Hematopoietic multipotent progenitor cell treated with erythropoietin and hydrocortisone succinate and interleukin-3 and kit ligand, for 17 days (in vitro differentiated cells): ENCODE results near the gene BRD7.
A peak's percentile ranks its signal among the peaks of the same experiment; 100 is the strongest.

Source experiments
- DNase-seq: peaks from one replicate; pipeline ENCODE4 v3.0.0-alpha.2; 2015; ENCODE audit warnings: low spot score

BRD7 gene

DNA sequence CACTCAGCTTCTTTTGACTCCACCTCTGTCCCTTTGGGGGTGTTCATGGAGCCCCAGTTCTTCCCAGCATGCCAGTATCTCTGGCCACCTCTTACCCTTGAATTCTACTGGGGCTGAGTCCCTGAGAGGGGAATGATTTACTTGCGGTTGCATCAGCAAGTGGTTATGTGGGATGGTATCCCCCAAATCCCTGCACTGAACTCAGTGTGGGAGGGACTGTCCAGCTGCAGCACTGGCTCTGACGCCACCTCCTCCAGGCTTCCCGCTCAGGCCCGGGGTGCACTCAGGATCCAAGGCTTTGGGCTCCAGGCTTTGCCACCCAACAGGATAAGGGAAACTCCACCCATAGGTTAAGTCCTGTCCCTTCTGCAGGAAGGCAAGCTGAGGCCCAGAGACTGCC, 21.1 kb upstream of the BRD7 start:
- no peak for DNase-seq

DNA sequence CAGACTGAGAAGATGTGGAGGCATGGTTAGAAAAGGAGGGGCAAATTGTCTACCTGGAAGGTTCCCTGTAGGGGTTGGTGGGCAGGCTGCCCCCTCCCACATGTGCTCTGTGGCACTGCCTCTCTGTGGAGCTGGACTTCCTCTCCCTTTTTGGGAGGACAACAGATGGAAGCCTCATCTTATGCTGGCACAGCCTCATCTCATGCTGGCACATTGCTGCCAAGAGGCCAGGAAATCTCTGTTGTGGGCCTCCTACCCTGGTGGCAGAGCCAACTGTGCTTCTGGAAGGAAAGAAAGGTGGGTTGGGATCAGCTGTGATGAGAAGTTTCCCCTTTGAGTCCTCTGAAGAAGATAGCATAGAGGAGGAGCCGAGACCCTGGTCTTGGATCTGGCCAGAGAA, 19.7 kb upstream of the BRD7 start:
- DNase-seq = no peak

DNA sequence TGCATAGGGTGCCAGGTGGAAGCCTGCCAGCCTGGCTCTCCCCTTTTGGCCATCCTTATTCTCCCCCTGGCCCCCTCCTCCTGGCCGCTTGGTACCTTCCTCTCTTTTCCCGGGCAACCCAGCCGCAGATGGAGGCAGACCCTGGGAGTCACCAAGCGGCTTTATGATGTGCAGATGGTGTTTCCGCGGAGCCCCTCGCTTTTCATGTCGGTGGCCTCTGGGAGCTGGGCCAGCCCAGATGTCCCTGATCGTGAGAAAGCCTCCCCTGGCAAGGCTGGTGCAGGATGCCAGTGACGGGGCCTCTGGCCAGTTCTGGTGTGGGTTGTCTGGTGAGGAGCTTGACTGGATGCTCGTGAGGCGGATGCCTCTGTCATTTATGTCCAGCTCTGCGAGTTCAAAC, 18.0 kb upstream of the BRD7 start:
- DNase-seq = no peak

DNA sequence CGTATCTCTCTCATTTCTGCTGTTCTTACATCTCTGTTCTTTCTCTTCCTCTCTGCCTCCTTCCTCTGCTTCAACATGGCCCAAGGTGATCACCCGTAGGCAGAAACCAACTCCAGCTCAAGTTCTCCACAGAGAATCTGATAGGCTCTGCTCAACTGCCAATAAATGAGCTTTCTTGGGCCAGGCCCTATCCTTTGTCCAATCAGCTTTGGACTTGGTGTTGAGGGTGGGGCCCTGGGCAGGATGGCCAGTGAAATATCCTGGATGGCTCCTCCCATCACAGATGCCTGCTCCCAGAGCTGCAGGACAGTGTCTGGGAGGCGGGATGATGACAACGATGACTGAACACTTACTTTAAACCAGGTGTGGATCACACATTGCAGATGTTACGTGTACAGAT, 17.4 kb upstream of the BRD7 start:
- no peak for DNase-seq

DNA sequence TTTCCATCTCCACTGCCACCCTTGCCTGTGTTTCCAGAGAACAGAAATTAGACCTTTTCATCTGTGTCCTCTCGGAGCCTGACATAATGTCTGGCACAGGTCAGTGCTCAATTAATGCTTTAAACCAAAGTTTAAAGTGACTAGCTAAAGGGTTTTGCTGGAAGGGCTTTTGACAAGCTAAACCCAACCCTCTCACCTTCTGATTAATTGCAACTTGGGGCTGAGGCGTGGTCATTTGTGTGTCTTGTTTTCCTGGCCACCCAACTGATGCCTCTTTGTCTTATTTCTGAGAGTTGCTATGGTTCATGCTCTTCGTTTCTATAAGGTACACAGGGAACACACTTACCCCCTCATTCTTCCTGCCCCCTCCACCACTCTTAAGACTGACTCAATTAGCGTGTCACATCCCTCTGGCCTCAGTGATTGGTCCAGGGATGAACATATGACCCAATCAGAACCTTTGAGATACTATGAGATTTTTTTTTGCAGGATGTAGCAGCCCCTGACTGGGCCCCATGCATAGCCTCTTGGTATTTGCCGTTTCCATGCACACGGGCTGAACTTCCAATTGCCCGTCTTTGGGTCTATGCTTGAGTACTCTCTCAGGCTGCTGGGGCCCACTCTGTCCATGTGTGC, 15.8 kb upstream of the BRD7 start:
- DNase-seq = no peak

DNA sequence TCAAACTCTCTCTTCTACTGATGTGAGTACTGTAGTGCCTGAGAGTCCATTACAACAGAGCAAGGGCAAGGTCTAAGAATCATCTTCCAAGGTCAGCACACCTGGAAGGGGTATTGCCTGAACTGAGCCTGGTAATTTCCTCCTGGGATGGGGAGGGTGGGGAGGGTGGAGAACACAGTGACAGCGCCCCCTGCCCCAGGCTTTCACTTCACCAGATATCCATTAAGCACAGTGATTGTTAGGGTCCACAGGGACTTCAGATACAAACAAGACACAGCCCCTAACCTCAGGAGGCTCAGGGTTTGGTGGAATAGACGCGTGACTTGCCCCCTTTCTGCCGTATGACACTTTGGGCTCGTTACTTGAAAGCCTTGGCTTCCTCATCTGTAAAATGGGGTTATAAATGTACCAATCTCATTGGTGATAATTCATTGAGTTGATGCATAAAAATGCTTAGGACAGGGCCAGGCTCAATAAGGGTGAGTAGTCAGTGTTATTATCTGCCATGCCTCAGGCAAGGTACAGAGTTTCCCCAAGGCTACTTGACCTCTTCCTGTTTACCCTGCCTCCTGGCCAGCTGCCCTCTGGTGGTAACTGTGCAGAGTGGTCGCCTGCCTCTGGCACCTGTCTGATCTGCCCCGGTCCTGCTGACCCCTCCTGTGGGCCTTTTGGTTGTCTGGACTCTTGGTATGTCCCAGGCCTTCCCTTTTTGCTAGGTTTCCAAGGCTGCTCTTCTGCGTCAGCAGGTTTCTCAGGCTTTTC, 13.1 kb upstream of the BRD7 start:
- DNase-seq = no peak

DNA sequence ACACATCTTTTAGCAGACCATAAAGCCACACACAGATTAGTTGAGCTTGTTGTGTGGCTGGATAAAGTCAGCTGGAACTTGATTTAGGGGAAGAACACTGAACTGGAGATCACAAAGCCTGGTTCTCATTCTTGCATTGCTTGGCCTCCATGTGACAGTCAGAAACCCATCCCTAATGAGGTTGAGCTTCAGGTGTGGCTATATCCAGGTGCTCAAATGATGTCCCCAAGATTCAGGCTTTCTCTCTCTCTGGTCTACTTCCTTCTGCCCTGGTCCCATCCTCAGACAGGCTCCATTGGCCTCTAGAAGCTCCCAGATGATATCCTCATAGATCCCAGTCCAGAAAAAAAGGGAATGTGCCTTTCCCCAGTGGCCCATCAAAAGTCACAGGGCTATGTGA, 9.6 kb upstream of the BRD7 start:
- no peak for DNase-seq

DNA sequence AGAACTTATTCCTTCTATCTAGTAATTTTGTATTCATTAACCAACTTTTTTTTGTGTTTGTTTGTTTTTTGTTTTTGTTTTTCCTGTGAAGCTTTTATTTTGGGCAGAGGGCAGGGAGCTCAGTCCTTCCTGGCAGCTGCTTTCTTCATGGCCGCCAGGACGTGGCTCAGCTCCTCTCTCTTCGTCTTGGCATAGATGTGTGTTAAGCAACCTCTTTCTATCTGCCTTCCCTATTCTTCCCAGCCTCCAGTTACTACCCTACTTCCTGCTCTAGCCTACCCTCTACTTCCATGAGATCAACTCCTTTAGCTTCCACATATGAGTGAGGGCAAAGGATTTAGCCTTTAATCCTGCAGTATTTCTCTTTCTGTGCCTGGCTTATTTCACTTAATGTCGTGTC, 8.2 kb upstream of the BRD7 start:
- DNase-seq = no peak

DNA sequence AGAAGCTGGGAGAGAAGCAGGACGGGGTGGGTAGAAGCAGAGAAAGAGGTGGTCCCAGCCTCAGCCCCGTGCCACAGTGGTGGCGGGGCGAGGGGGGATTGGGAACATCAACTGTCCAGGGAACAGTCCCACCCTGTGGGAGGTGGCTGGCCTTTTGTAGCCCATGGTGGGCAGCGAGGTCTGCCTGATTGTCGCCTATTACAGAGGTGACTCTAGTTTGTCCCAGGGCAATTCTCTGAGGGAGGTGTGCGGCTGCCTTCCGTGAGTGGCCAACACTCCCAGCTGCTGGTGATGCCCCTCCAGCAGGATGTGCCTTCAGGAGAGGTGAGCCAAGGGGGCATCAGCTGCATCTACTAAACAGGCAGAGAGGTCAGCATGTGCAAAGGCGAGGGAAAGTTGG, 5.0 kb upstream of the BRD7 start:
- no peak for DNase-seq

DNA sequence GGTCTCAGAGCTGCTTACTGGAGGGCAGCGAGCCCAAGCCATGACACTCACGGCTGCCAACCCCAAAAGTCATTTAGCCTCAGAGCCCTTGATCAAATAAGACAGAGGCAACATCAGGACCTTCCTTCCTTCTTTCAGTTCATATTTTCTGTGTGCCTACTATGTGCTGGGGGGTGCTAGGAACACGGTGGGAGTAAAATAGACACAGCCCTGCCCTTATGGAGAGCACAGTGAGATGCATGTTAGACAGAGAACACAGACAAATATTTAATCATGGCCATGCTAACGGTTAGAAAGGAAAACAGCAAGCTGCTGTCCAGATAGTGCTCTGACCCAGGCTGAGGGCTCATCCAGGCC, 4.5 kb upstream of the BRD7 start:
- DNase-seq = no peak

DNA sequence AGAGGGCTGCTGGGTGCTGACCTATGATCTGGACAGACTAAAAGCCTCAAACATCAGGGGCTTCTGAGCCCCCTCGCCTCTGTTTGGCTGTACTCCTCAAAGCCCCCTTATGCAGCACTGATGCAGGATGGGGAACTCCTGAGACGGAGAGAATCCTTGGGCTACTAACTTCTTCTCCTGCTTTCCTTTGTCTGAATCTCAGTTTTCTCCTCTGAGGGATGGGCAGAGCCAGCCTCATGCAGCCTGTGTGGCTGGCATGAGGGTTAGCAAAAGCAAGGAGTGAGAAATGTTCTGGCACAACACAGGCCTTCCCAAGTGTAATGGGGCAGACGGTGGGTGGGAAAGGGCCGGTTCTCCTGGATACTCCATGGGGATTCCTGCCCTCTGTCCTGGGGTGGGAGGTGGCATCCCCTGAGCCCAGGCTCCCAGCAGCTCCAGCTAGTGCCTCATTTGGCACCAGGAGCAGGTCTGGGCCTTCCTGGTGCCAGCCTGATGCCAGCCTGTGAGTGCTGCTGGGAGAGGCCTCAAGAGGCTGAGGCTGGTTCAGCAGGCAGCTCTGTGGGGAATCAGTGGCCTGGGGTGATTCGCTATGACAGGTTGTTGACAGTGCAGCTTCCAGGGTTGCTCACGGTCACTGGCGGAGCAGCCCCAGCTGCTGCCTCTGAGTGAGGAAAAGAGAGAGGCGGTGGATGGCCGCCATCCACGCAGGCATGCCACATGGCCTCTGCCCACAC, 4.0 kb upstream of the BRD7 start:
- DNase-seq = no peak

DNA sequence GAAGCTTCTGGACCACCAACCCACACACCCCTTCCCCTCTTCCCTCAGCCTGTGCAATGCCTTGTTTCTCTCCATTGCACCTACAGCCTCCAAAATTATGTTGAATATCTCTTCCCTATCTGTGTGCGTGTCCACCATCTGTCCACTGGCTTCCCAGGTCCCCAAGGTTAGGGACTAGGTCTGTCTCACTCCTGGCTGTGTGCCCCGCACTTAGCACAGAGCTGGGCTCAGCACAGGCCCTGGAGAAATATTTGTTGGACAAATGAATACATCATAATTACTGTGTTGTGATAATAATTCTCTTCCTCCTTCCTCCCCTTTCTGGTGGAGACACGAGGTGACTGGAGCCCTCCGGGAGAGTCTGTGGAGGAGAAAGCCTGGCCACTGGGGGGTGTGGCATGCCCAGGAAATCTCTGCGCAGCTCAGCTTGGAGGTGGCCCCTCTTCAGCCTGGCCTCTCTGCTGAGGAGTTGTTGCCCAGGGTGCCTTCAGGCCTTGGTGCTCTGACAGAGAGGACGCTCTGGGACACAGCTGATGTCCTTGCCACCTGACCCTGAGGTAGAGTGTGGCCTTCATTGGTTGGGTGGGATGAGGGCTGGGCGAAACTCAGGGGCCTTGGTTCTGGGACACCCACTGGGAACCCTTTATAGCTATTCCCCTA, 3.3 kb upstream of the BRD7 start:
- DNase-seq = no peak

DNA sequence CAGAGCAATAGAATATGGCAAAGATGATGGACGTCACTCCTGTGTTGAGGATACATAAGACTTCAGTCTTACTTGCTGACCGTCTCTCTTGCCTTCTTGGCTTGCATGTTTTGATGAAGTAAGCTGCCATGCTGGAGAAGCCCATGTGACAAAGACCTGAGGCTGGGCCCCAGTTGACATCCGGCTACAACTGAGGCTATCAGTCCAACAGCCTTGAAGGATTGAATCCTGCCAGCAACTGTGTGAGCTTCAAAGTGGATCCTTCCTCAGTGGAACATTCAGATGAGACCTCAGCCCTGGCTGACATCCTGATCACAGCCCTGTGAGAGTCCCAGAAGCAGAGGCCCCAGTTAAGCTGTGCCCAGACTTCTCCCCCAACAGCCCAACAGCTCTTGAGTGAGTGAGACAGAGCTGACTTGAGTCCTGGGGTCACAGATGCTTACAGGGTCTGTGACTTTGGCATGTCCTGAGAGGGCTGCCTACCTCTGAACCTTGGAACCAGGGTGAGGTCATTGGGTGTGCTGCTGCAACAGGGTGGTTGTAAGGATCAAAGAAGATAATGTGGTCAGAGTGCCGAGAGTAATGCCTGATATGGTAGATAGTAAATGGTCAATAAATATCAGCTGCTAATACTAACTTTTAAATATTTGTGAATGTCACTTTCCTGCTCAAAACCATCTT, 2.4 kb upstream of the BRD7 start:
- no peak for DNase-seq

DNA sequence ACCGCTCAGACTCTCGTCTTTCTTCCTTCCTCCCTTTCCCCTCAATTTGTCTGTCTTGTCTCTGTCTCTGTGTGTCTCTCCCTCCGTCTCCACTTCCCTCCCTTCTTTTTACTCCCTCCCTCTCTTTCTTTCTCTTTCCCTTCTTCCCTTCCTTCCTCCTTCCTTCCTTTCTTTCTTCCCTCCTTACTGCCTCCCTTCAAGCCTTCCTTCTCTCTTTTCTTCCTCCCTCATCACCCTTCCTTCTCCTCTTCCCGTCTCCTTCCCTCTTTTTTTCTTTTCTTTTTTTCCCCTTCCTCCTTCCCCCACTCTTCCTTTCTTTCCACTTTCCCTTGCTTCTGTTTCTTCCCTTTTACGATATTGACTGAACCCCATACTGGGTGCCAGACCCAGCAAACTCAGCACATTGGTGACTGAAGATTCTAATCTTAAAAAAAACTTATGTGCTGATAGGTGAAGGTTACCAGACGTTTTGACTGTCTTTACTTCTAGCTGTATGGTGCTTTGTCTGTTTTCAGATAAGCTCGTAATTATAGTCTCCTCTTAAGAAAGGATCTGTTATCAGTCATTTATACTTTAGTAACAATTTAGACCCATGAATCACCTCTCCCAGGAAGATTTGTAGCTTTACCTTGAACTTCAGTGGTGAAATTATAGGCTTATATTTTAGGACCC, 481 bp upstream of the BRD7 start:
- no peak for DNase-seq

DNA sequence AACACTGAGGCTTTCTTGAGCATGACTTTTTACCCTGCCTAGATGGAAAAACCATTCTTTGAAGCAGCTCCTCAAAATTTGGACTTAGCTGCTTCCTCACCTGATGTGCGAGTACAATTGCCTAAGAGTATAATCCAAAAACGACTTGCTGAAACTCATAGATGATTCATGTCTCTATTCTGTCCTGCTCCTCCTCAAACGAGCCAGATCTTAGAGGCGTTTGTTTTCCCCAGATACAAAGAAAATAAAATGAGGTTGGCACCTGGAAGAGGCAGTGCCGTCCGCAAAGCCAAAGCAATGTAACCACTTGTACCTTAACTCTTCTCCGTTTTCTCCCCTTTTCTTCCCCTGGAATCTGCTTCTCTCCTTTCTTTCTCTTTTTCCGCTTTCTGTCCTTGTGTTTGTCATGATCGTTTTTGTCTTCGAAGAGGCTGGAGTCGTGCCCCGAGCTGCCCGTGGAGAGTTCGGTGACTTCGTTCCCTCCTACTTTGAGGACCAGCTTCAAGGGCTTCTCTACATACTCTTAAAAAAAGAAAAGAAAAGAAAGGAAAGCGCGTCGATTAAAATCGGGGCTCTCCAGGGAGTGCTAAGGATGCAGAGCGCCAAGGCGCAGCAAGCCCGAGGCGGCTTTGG, 895 bp downstream of the BRD7 start:
- peak; percentile 23 for DNase-seq

DNA sequence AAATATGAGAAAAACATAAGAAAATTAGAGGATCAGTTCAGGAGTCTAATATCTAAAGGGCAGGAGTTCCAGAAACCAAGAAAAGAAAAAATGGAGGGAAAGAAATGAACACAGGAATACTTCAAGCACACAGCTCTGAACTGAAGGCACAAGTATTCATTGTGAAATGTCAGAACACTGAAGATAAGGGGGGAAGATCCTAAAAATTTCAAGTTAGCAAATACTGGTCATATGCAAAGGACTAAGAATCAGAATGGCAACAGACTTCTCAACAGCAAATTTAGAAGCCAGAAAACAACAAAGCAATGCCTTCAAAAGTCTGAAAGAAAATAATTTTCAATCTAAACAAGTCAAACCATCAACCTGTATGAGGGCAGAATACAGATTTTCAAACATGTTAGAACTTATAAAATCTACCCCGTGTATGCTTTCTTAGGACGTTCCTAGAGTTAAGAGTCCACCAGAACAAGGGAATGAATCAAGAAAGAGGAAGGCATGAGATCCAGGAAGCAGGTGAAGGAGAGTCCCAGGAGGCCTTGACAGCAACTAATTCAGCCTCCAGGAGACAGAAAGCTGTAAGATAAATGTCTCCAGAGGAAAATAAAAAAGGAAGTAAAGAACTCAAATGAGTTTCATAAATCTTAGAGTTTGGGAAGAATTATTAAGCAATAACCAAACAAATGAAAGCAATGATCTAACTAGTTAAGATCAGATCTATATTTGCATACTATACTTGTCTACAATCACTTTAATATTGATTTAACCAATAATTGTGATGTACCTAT, 2.8 kb downstream of the BRD7 start:
- no peak for DNase-seq

DNA sequence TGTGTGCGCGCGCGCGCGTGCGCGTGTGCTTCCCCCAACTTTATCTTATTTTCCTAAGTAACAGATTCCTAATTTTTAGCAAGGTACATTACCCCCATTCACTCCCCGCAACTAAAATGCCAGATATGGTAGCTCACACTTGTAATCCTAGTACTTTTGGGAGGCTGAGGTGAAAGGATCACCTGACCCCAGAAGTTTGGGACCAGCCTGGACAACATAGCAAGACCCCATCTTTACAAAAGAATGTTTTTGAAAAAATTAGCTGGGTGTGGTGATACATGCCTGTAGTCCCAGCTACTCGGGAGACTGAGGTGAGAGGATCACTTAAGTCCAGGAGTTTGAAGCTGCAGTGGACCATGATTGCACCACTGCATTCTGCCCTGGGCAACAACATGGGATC, 5.1 kb downstream of the BRD7 start:
- no peak for DNase-seq

DNA sequence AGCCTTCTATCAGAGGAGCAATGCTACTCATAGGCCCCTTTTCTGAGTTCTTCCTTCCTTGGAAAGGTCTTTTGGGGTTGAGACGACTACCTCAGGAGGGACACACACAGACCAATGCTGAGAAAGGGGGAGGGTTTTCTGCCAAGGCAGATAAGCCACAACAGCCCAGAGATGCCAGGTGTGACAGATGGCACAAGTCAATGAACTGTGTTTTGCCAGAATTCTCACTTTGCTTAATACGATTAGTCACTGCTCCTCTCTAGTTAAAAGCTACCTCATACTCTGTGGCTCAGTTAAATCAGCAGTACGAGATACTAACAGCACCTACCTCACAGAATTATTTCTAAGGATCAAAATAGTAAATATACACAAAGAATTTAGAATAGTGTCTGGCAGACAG, 8.0 kb downstream of the BRD7 start:
- no peak for DNase-seq

DNA sequence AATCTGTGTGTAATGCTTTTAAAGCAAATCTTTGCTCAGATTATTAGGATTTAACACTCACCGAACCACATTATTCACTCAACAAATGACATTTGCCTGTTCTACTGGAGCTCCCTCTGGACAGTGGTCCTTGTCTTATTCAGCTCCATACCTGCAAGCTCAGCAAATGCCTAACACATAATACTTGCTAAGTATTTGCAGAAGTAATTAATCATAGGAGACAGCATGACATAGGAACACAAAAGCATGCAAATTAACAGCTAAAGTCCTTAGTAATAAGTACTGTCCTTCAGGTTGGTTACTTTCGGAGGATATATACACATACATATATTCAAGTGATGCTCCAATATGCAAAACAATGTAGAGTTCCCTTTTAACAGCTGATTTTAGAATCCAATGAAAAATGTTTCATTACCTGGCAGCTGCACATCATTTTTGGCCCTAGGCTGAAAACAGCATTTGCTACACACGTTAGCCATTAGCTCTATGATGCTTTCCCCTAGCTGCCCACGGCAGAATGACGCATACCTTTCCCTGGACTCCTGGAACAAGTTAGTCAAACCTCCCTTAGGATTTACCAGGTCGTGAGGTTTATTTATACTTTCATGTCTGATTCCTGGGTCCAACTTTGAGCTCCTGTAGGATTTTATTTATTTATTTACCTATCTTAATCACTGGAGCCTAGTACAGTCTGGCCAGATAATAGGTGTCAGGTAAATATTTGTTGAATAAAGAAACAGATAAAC, 8.6 kb downstream of the BRD7 start:
- no peak for DNase-seq

DNA sequence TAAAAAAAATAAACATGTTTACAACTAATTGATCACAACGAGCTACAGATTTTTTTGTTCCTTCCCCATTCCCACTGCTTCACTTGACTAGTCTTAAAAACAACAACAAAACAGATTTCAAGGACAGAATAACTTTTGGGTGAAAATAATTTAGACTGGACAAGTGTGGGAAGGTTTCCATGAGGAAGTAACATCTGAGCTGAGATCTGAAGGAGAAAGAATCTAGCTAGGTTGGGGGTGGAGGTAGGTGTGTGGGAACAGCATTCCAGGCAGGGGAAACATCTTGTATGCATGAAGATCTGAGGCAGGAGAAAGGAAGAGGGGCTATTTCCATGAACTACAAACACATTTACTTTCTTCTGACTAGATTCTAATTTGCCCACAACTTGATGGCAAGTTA, 9.2 kb downstream of the BRD7 start:
- DNase-seq = no peak
